NT2/D1 (cell line): ENCODE data around the gene MAGI1.

ENCODE experiments used
- SUZ12 ChIP-seq: IDR thresholded peaks from 2 replicates; pipeline ENCODE4 v1.6.1; 2011; ENCODE audit not compliant: insufficient read length, insufficient read depth; ENCODE audit errors: extremely low read depth
- ZNF274 ChIP-seq: IDR thresholded peaks from 2 replicates; pipeline ENCODE4 v1.6.1; 2011; ENCODE audit warnings: mild to moderate bottlenecking, low read depth, low read length

GRCh38 chr3:65664446-65664845, 374.3 kb downstream of the MAGI1 start:
- TF ChIP-seq ZNF274, result no peak
- no peak for TF ChIP-seq SUZ12
